Measurements from ENCODE around the gene KCNN4. TPM values are rescaled to one million over a fixed set of nuclear protein-coding genes. Genes with fewer than 3 reads are reported as not detected.

Gene KCNN4
- total and polyA plus RNA-seq, 10 of the 15 experiments (the other 5 are each of a cell fraction or from before 2014, with no cell fraction given): 1.4 to 112 (median 77.9) TPM

DNA sequence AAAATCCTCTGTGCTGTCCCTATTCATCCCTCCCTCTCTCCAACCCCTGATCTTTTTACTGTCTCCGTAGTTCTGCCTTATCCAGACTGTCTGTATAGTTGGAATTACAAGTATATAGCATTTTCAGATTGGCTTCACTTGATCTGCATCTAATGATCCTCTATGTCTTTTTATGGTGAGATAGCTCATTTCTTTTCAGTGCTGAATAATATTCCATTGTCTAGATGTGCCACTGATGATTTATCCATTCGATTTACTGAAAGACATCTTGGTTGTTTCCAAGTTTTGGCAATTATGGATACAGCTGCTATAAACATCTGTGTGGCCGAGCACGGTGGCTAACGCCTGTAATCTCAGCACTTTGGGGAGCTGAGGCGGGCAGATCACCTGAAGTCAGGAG, 45.8 kb downstream of the KCNN4 start:
- CTCF ChIA-PET: interaction anchor here (0.8 to 3.2 kb wide), 3 partner anchors 9 to 67 kb away, joined by 3 to 15 read pairs (median 6); no protein-coding TSS in a partner anchor

More for the DNA sequence above, 45.8 kb downstream of the KCNN4 start:
- TF ChIP-seq BCL11A (IDR thresholded peaks at IDR 0.05; ENCODE audit: low read depth, low read length) (no peak), STAT3 (IDR thresholded peaks at IDR 0.05; ENCODE audit: low read depth, low read length) (no peak), SMARCA5 (IDR thresholded peaks at IDR 0.05) (no peak), HCFC1 (IDR thresholded peaks at IDR 0.05; ENCODE audit: low read length) (no peak), BACH1 (IDR thresholded peaks at IDR 0.05; ENCODE audit: borderline replicate concordance) (no peak), SMAD1 (IDR thresholded peaks at IDR 0.05; ENCODE audit: low read depth, partially characterized antibody) (no peak), SP1 (IDR thresholded peaks at IDR 0.05; ENCODE audit: low read depth, low read length) (no peak)
- TF ChIP-seq, protein P1, sequence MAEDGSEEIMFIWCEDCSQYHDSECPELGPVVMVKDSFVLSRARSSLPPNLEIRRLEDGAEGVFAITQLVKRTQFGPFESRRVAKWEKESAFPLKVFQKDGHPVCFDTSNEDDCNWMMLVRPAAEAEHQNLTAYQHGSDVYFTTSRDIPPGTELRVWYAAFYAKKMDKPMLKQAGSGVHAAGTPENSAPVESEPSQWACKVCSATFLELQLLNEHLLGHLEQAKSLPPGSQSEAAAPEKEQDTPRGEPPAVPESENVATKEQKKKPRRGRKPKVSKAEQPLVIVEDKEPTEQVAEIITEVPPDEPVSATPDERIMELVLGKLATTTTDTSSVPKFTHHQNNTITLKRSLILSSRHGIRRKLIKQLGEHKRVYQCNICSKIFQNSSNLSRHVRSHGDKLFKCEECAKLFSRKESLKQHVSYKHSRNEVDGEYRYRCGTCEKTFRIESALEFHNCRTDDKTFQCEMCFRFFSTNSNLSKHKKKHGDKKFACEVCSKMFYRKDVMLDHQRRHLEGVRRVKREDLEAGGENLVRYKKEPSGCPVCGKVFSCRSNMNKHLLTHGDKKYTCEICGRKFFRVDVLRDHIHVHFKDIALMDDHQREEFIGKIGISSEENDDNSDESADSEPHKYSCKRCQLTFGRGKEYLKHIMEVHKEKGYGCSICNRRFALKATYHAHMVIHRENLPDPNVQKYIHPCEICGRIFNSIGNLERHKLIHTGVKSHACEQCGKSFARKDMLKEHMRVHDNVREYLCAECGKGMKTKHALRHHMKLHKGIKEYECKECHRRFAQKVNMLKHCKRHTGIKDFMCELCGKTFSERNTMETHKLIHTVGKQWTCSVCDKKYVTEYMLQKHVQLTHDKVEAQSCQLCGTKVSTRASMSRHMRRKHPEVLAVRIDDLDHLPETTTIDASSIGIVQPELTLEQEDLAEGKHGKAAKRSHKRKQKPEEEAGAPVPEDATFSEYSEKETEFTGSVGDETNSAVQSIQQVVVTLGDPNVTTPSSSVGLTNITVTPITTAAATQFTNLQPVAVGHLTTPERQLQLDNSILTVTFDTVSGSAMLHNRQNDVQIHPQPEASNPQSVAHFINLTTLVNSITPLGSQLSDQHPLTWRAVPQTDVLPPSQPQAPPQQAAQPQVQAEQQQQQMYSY (CRISPR knock-in tag; IDR thresholded peaks at IDR 0.05): no peak
- TF ChIP-seq, protein P2, sequence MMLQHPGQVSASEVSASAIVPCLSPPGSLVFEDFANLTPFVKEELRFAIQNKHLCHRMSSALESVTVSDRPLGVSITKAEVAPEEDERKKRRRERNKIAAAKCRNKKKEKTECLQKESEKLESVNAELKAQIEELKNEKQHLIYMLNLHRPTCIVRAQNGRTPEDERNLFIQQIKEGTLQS (IDR thresholded peaks at IDR 0.05; ENCODE audit: borderline replicate concordance, extremely low read depth, low read depth, low read length): no peak
- TF ChIP-seq, protein P3, sequence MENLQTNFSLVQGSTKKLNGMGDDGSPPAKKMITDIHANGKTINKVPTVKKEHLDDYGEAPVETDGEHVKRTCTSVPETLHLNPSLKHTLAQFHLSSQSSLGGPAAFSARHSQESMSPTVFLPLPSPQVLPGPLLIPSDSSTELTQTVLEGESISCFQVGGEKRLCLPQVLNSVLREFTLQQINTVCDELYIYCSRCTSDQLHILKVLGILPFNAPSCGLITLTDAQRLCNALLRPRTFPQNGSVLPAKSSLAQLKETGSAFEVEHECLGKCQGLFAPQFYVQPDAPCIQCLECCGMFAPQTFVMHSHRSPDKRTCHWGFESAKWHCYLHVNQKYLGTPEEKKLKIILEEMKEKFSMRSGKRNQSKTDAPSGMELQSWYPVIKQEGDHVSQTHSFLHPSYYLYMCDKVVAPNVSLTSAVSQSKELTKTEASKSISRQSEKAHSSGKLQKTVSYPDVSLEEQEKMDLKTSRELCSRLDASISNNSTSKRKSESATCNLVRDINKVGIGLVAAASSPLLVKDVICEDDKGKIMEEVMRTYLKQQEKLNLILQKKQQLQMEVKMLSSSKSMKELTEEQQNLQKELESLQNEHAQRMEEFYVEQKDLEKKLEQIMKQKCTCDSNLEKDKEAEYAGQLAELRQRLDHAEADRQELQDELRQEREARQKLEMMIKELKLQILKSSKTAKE (IDR thresholded peaks at IDR 0.05; ENCODE audit: low read depth, poor library complexity, severe bottlenecking): no peak
- no TSS peak for BruUV-seq (replicated peaks)
- ATAC-seq (no peak), DNase-seq (ENCODE audit: low read depth, low spot score) (no peak), FAIRE-seq (no peak)
- in situ Hi-C loops (cut with MboI): no loop called here
- ChIA-PET RAD21 (ENCODE audit: unreplicated experiment) (interaction anchor here (0.7 kb wide), 1 partner anchor 62 kb away, joined by 4 read pairs; no protein-coding TSS in a partner anchor), POLR2A (no interaction called here), SMC1A (ENCODE audit: uncharacterized antibody, unreplicated experiment) (interaction anchor here (2.1 kb wide), 1 partner anchor 9 kb away, joined by 9 read pairs; no protein-coding TSS in a partner anchor)
- Histone ChIP-seq H3K79me2 (ENCODE audit: control insufficient read depth, insufficient read depth, low read length) (no peaks in the 10 kb centered on the region), H3K27me3 (replicated peaks in 1 of 2; ENCODE audit: control insufficient read depth in 2 of 2, insufficient read depth in 2 of 2, low read length in 1 of 2) (no peaks in the 10 kb centered on the region), H3K27ac (ENCODE audit: control insufficient read depth, insufficient read depth) (no peak overlapping the region), H3K9ac (ENCODE audit: control insufficient read depth, insufficient read depth, low read length) (no peak overlapping the region), H2AFZ (ENCODE audit: control insufficient read depth, low read depth, low read length) (no peak overlapping the region), H3K4me3 (no peak overlapping the region), H3K4me1 (ENCODE audit: control insufficient read depth, insufficient read depth, low read length) (no peaks in the 10 kb centered on the region), H4K20me1 (ENCODE audit: control insufficient read depth, insufficient read depth) (no peaks in the 10 kb centered on the region), H3K36me3 (ENCODE audit: control insufficient read depth in 2 of 2, insufficient read depth in 2 of 2, low read length in 1 of 2) (peaks cover 24 to 46% of the 10 kb centered on the region in 2 experiments), H3K9me3 (replicated peaks; ENCODE audit: control insufficient read depth, insufficient read depth, low read length) (no peaks in the 10 kb centered on the region), H3K4me2 (ENCODE audit: control insufficient read depth, insufficient read depth) (no peak overlapping the region)
- WGBS (ENCODE audit: insufficient coverage, insufficient replicate concordance, low lambda C conversion rate, missing lambda C conversion rate): 98% methylated on average over 6 of the region's 6 CpGs
- intact Hi-C loops (cut with micrococcal nuclease; ENCODE audit: unreplicated experiment): no loop called here
